ENCODE results near the gene XG. TPM values are rescaled to one million over a fixed set of nuclear protein-coding genes. Genes with fewer than 3 reads are reported as not detected.

Gene XG
- total and polyA plus RNA-seq, 2 donors (not counting 3 experiments of a cell fraction or from before 2014, with no cell fraction given), result 0.10 TPM; not detected in 1

- Histone ChIP-seq H3K36me3 (ENCODE audit: control insufficient read depth in 2 of 2, extremely low read depth in 1 of 2, insufficient read depth in 2 of 2, low read length in 2 of 2) (no peaks in the 10 kb centered on the region), H3K9me3 (replicated peaks; ENCODE audit: control insufficient read depth, insufficient read depth, low read length) (no peaks in the 10 kb centered on the region), H3K4me2 (ENCODE audit: insufficient read depth, low read length) (no peak overlapping the region), H3K27me3 (ENCODE audit: control insufficient read depth in 2 of 2, insufficient read depth in 2 of 2, low read length in 2 of 2) (no peaks in the 10 kb centered on the region), H2AFZ (ENCODE audit: low read depth, low read length) (no peak overlapping the region), H3K27ac (ENCODE audit: insufficient read depth, low read depth, low read length) (no peak overlapping the region), H3K4me3 (replicated peaks in 1 of 3; ENCODE audit: insufficient read depth in 1 of 3, low read depth in 1 of 3, low read length in 3 of 3) (no peak overlapping the region), H3K79me2 (ENCODE audit: control insufficient read depth, insufficient read depth, low read length) (no peaks in the 10 kb centered on the region), H3K4me1 (ENCODE audit: control insufficient read depth, extremely low read depth, insufficient read depth, low read length) (no peaks in the 10 kb centered on the region), H3K9ac (replicated peaks; ENCODE audit: extremely low read depth, insufficient read depth, low read length) (no peak overlapping the region), H3K9me1 (replicated peaks; ENCODE audit: control insufficient read depth, extremely low read depth, insufficient read depth, low read length) (no peaks in the 10 kb centered on the region), H4K20me1 (replicated peaks; ENCODE audit: control insufficient read depth, extremely low read depth, insufficient read depth, low read length) (no peaks in the 10 kb centered on the region)
- DNase-seq (ENCODE audit: low read depth, low spot score), result no peak
- TF ChIP-seq EZH2 (IDR thresholded peaks at IDR 0.05; ENCODE audit: borderline replicate concordance, low read depth, low read length, severe bottlenecking) (no peak), POLR2A (IDR thresholded peaks at IDR 0.05; ENCODE audit: low read depth, low read length) (no peak), JUN (IDR thresholded peaks at IDR 0.05; ENCODE audit: borderline replicate concordance, insufficient read depth, insufficient read length, low read depth) (no peak), POLR2AphosphoS5 (IDR thresholded peaks at IDR 0.05; ENCODE audit: insufficient read depth, low read depth, low read length) (no peak), GATA2 (IDR thresholded peaks at IDR 0.05; ENCODE audit: insufficient read depth, insufficient read length, low read depth, low read length) (no peak), FOS (IDR thresholded peaks at IDR 0.05; ENCODE audit: borderline replicate concordance, insufficient read depth, low read length) (no peak), CTCF (IDR thresholded peaks at IDR 0.05; ENCODE audit: extremely low read depth in 1 of 2, insufficient read depth in 1 of 2, low read depth in 1 of 2, low read length in 2 of 2) (no peak)
- TF ChIP-seq, protein P1, sequence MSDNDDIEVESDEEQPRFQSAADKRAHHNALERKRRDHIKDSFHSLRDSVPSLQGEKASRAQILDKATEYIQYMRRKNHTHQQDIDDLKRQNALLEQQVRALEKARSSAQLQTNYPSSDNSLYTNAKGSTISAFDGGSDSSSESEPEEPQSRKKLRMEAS (IDR thresholded peaks at IDR 0.05; ENCODE audit: insufficient read depth, insufficient read length), result no peak
- no TSS peak for BruUV-seq (replicated peaks)
- intact Hi-C loops (cut with micrococcal nuclease), result no loop called here
- ChIA-PET CTCF (no interaction called here), POLR2A (no interaction called here)
- FAIRE-seq, result no peak
- dilution Hi-C loops (cut with MboI; ENCODE audit: extremely low pct_ligation_motif_present, low sequenced_read_pairs), result no loop called here
Observed at GRCh38 chrX:2855761-2856160, 103.9 kb downstream of the XG start.
